ENCODE results near the gene SOBP.
"Not testable (repeated sequence)": the region's sequence is repeated elsewhere in the genome, so short reads cannot be mapped to it uniquely, and the experiment has no call there.

Gene SOBP

DNA sequence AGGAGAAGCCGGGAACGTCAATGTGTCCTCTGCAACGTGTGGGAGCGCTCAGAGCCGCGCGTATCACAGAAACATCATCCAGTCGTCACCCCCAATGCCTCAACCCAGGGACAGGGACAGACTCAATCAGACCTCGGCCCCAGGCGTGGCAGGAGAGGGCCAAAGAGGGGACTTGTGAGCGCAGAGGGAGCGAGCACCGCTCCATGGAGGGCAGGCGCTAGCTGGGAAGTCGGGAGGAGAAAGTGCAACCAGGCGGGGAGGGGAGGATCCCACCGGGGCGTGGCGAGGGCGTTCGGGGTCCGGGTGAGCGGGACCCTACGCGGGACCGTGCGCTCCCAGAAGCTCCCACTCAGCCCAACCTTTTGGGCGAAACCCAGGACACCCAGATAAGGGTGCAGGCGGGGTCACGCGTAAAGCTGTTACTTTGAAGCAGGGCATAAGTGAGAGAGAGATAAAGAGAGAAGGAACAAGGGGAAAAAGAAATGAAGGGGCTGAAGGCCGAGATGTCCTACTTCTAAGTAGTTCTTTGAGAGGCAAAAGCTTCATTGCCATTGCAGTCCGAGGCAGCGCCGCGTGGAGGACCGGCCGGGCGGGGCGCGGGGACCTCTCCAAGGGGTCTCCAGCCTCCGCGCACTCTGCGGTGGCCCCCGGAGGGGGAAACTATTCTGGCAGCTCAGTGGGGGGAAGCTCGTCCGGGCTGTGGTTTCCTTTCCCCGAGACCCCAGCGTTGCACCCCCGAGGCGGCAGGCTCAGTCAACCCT is 862 bp upstream of the SOBP start:
- DNase-seq: no peak

- DNase-seq: no peak
Measured at GRCh38 chr6:107490566-107491137, 735 bp downstream of the SOBP start.

DNA sequence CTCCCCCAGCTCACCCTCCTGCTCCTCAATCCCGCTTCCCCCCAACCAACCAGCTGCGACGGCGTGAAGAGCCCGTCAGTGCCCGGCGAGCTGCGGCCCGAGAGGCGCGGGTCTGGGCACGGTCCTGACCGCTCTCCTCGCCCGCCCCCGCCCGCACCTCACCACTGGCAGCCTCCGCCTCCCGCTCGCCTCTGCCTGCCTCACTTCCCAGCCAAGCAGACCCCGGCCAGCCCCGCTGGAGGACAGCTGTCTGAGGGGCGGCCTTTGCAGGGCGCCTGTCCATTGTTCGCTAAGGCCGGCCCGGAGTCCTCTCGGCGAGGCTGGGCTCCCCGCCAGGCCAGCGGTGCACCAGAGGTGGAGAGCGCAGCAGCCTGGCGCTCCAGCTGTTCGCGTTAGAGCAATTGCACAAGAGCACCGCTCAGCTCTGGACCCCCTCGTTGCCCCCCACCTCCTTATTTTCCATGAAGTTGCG is 1.3 kb downstream of the SOBP start:
- DNase-seq: no peak

- no peak for DNase-seq
Measured at GRCh38 chr6:107491760-107492660, 2.1 kb downstream of the SOBP start.

DNA sequence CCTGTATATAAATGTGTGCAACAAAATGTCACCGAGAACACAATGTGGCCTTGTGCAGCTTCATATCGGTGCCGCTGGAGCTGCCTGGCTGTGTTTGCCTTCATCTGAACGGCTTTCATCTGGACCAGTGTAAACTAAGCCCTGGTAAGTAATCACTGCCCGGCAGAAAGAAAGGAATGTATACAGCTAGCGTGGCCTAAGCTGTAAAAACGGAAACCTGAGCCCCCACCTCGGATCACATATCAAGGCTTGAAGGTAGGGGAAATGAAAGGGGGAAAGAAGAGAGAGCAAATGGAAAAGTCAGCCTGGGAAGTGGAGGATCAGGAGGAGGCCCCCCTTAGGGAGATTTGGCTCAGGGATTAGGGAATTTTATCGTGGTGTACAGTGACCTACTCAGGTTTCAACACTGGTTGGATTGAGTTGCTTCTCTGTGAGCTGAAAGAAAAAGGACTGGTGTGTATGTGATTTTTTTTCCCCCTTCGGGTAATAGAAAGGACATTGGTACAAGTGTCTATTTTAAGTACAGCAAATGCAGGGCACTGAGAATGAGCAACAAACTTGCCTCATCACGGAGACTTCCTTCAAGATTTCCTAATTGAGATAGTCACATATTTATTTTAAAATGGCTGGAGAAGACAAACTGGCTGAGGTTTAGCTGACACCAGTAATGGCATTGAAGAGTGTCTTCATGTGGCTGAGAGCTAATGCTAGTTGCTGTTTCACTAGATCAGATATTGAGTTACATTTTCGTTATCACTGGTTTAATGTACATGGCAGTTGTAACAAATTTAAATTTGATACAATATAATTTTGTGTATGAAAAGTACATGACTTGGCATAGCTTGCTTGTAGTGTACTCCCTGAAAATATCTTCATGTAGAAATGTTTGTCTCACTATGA is 3.5 kb downstream of the SOBP start:
- no peak for DNase-seq

- DNase-seq: no peak
Measured at GRCh38 chr6:107495196-107495643, 5.3 kb downstream of the SOBP start.

GRCh38 chr6:107495971-107496370 is 6.1 kb downstream of the SOBP start:
- DNase-seq: no peak

- no peak for DNase-seq
Measured at GRCh38 chr6:107496892-107497684, 7.2 kb downstream of the SOBP start.

GRCh38 chr6:107504270-107505026 is 14.5 kb downstream of the SOBP start:
- no peak for DNase-seq

- DNase-seq: no peak
Measured at GRCh38 chr6:107506145-107506544, 16.2 kb downstream of the SOBP start.

GRCh38 chr6:107509506-107509905 is 19.6 kb downstream of the SOBP start:
- no peak for DNase-seq

GRCh38 chr6:107510108-107510507 is 20.2 kb downstream of the SOBP start:
- DNase-seq: no peak

- DNase-seq: no peak
Measured at GRCh38 chr6:107511511-107511993, 21.6 kb downstream of the SOBP start.

DNA sequence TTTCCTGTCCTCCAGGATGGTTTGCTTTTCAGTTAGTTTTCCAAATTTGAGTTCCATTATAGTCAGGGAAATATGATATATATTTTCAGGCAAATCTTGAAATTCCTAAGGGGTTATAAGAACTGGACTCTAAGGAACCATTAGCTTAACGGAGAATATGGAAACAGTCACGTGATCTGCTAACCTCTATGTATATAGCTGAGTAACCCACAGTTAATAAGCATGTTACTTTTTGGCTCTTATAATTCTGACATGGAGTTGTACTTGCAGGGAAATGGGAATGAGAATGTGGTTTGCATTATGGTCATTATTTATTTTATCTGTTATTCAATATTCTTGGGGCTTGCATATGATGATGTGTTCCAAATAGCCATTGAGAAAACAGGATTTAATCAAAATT is 23.3 kb downstream of the SOBP start:
- DNase-seq: no peak

DNA sequence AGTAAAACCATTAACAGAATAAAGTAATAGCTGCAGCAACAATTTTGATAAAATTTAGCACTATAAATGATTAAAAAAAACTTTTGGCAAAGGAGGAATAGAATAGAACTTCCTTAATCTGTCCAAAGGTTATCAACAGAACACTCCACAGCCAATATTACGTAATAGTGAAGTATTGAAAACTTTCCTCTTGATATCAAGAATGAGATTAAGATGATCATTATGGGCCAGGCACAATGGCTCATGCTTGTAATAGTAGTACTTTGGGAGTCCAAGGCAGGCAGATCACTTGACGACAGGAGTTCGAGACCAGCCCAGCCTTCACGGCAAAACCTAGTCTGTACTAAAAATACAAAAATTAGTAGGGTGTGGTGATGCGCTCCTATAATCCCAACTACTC is 26.0 kb downstream of the SOBP start:
- DNase-seq: no peak

- DNase-seq: no peak
Measured at GRCh38 chr6:107517274-107517673, 27.4 kb downstream of the SOBP start.

DNA sequence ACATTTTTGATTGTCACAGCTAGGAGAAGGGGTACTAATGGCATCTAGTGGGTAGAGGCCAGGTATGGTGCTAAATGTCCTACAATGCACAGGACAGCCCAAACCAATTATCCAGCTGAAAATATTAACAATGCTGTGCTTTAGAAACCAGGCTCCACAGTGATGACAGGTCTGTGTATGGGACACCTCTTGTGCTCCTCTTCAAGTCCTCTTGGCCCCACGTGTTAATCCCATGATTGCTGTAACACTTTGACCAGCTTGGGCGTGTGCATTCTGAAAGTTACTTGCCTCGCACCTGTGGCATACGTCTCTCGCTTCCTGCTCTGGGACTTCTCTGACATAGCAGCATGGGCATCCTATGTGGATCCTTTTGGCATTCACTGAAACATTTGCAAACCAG is 29.3 kb downstream of the SOBP start:
- not testable (repeated sequence) for DNase-seq

DNA sequence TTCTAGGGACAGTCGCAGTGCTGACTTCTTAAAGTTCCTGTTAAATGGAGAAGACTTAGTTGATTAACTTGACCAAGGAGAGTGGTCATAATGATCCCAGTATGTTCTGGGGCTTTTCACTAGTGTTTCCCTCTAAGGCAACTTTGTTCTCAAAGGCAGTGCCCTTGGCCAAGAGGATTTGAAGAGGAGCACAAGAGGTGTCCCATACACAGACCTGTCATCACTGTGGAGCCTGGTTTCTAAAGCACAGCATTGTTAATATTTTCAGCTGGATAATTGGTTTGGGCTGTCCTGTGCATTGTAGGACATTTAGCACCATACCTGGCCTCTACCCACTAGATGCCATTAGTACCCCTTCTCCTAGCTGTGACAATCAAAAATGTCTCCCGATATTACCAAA is 30.8 kb downstream of the SOBP start:
- DNase-seq: not testable (repeated sequence)

DNA sequence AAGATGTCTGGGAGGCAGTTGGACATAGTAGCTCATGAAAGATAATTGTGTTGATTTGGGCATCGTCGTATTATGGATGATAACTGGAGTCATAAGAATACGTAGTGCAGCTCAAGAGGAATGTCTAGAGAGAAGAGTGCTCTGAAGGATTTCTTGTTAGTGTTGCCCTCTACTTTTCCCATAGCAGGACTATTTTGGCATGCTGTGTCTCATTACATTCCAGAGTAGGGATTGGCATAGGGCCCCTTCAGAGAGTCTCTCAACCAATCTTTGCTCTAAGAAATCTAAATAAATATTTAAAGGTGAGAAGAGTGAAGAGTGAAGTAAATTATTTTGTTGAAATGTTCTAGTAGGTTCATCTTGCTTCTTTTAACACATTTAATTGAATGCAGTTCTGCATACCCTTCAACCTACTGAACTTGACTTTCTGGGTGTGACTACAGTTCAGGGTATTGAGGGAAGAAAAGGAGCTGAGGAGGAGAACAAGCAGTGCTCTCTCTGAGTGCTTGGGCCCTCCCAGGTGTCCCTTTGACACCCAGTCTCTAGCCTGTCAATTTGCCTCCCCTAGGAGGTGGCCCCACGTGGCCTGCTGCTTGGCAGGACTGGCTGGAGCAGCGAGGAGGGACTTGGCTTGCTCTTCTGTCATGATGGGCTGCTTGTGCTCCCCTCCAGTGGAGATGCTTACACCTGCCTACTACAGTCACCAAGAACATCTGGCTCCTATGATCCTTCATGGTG is 33.3 kb downstream of the SOBP start:
- DNase-seq: no peak

DNA sequence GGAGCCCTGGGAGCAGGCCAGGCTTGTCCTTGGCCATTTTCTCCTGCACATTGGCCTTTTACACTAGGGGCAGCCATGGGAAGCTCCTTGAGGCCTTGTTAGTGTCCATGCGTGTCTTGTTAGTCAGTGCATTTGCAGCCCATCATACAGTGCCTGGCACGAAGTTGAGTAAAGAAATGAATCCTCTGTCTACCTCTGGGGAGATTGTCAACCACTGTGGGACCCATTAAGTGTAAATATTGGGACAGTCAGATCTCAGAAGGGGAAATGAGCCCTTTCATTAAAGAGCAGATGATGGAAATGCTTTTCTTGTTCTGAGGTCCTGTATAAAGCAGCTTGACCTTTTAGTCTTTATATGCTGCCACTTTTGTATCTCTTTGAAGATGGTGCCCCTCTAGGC is 33.9 kb downstream of the SOBP start:
- no peak for DNase-seq

Measured in NCI-H2081 treated with DMSO at 0.1 percent for 48 hours (cell line).